SU-DHL-6 (cell line): ENCODE measurements around the gene NUP188.

Source experiments
- CTCF ChIP-seq: fragments of 200-600 bp; sonication (generic); IDR thresholded peaks from one replicate; pipeline ENCODE4 v1.5.1; 2017; ENCODE audit warnings: antibody characterized with exemption, mild to moderate bottlenecking, low read length, moderate library complexity; ENCODE audit not compliant: insufficient read depth, poor library complexity, severe bottlenecking
- EZH2phosphoT487 ChIP-seq: fragments of 200-600 bp; sonication (generic), shearing (Covaris generic); conservative IDR thresholded peaks from 2 replicates; pipeline ENCODE4 v1.6.1; 2018; ENCODE audit warnings: mild to moderate bottlenecking, antibody characterized with exemption, low read length, moderate library complexity, mixed read lengths

GRCh38 chr9:128908372-128908771, 39.1 kb upstream of the NUP188 start:
- no peak for TF ChIP-seq EZH2phosphoT487
- no peak for TF ChIP-seq CTCF
